Loucy (cell line): ENCODE data around the gene ADAR.

Experiments used
- H2AFZ ChIP-seq: fragments of 200-600 bp; sonication (generic); 2 replicates; pipeline ENCODE4 v1.6.0; 2016; ENCODE audit warnings: antibody characterized with exemption, mild to moderate bottlenecking, low read length, moderate library complexity
- H3F3A ChIP-seq: fragments of 200-600 bp; 2 replicates; pipeline ENCODE4 v1.6.0; 2016; ENCODE audit warnings: antibody characterized with exemption, low read depth, mild to moderate bottlenecking
- H3K27me3 ChIP-seq: fragments of 200-600 bp; sonication (generic); 2 replicates; pipeline ENCODE4 v1.6.1; 2014; ENCODE audit warnings: low read length, mild to moderate bottlenecking; ENCODE audit not compliant: insufficient read depth, poor library complexity, severe bottlenecking
- H3K36me3 ChIP-seq: fragments of 200-600 bp; sonication (generic); 2 replicates; pipeline ENCODE4 v1.6.1; 2016; ENCODE audit warnings: low read length; ENCODE audit not compliant: insufficient read depth
- H3K4me1 ChIP-seq: fragments of 200-600 bp; sonication (generic); 2 replicates; pipeline ENCODE4 v1.5.1; 2014; ENCODE audit warnings: low read length, mild to moderate bottlenecking; ENCODE audit not compliant: insufficient read depth, poor library complexity, severe bottlenecking
- H3K4me2 ChIP-seq: fragments of 200-600 bp; sonication (generic); 2 replicates; pipeline ENCODE4 v1.6.0; 2014; ENCODE audit warnings: antibody characterized with exemption, low read length, low read depth, mild to moderate bottlenecking; ENCODE audit not compliant: poor library complexity, severe bottlenecking
- H3K4me3 ChIP-seq: fragments of 200-600 bp; sonication (generic); 2 replicates; pipeline ENCODE4 v1.5.1; 2014; ENCODE audit warnings: low read length, mild to moderate bottlenecking, mixed read lengths; ENCODE audit not compliant: poor library complexity, severe bottlenecking
- H3K79me2 ChIP-seq: fragments of 200-600 bp; sonication (generic); 2 replicates; pipeline ENCODE4 v1.6.1; 2014; ENCODE audit warnings: low read length; ENCODE audit not compliant: insufficient read depth
- H3K9ac ChIP-seq: fragments of 200-600 bp; sonication (generic); 2 replicates; pipeline ENCODE4 v1.6.0; 2014; ENCODE audit warnings: mild to moderate bottlenecking, low read depth, low read length, moderate library complexity; ENCODE audit not compliant: poor library complexity, severe bottlenecking
- H3K9me2 ChIP-seq: fragments of 200-600 bp; sonication (generic); replicated peaks from 2 replicates; pipeline ENCODE4 v1.6.1; 2016; ENCODE audit warnings: low read depth, low read length, mixed read lengths
- H3K9me3 ChIP-seq: fragments of 200-600 bp; sonication (generic); 2 replicates; pipeline ENCODE4 v1.6.1; 2014; ENCODE audit warnings: mild to moderate bottlenecking, antibody characterized with exemption, low read length, low read depth; ENCODE audit not compliant: insufficient read depth
- H4K20me1 ChIP-seq: fragments of 200-600 bp; sonication (generic); 2 replicates; pipeline ENCODE4 v1.6.0; 2014; ENCODE audit warnings: antibody characterized with exemption, low read length, mild to moderate bottlenecking; ENCODE audit not compliant: insufficient read depth, poor library complexity, severe bottlenecking
- CTCF ChIP-seq: fragments of 200-600 bp; sonication (generic); conservative IDR thresholded peaks from 2 replicates; pipeline ENCODE4 v1.5.1; 2014; ENCODE audit warnings: mild to moderate bottlenecking, antibody characterized with exemption, low read length
- EZH2phosphoT487 ChIP-seq: fragments of 200-600 bp; IDR thresholded peaks from 2 replicates; pipeline ENCODE4 v1.6.1; 2018; ENCODE audit warnings: antibody characterized with exemption, mild to moderate bottlenecking, moderate library complexity, borderline replicate concordance

ADAR gene

GRCh38 chr1:154629675-154630073, 21.7 kb upstream of the ADAR start:
- peak overlapping the region; percentile 99 for H3K4me2 ChIP-seq
- H2AFZ ChIP-seq: no peak overlapping the region
- no peaks in the 10 kb centered on the region for H3K9me3 ChIP-seq

DNA sequence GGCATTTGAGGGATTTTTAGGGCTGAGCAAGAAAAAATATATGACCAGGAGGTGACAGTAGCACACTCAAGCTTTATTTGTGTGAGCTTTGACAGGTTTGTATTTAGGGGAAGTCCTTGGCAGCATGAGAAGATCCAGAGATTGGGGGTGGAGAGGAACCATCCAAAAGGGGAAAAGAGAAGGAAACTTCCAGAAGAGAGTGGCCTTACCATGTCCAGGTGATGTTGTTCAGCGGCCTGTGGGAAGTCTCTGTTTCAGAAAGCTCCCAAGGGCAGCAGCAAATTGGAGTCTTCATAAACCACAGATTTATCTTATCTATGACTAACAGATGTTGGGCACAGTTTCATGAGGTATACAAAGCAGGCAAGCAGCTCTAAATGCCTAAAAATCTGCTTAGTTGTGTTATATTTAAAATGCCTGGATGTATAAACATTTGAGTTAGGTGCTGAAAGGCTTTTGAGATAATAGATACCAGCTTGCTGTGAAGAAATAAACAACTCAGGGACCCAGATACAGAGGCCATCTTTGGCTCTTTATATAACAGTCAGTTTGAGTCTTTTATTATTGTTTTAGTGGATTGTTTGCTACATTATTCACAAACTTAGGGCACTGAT, 21.2 kb upstream of the ADAR start:
- Histone ChIP-seq H3K9ac (no peak overlapping the region), H3K27me3 (no peaks in the 10 kb centered on the region), H3K4me1 (peaks cover 30% of the 10 kb centered on the region), H3K9me3 (no peaks in the 10 kb centered on the region), H3K4me3 (peak overlapping the region; percentile 92), H3K36me3 (no peaks in the 10 kb centered on the region), H3F3A (peaks cover 12% of the 10 kb centered on the region; the same call in 1 of the 2 replicates), H3K4me2 (peak overlapping the region; percentile 99), H4K20me1 (peaks cover 23% of the 10 kb centered on the region), H3K79me2 (peaks cover 36% of the 10 kb centered on the region), H3K9me2 (no peaks in the 10 kb centered on the region), H2AFZ (no peak overlapping the region)
- TF ChIP-seq CTCF: 0 out of 2 replicates have a peak, but pooled peaks have one; percentile 7
- TF ChIP-seq EZH2phosphoT487: no peak

More at GRCh38 chr1:154629675-154630073, 21.7 kb upstream of the ADAR start:
- Histone ChIP-seq H3K36me3 (no peaks in the 10 kb centered on the region), H3K4me3 (no peak overlapping the region), H3K79me2 (peaks cover 31% of the 10 kb centered on the region), H3K9ac (no peak overlapping the region), H4K20me1 (peaks cover 18% of the 10 kb centered on the region), H3F3A (peaks cover 12% of the 10 kb centered on the region; the same call in 1 of the 2 replicates), H3K4me1 (peaks cover 30% of the 10 kb centered on the region), H3K27me3 (no peaks in the 10 kb centered on the region), H3K9me2 (no peaks in the 10 kb centered on the region)
- TF ChIP-seq CTCF: no peak
- no peak for TF ChIP-seq EZH2phosphoT487

DNA sequence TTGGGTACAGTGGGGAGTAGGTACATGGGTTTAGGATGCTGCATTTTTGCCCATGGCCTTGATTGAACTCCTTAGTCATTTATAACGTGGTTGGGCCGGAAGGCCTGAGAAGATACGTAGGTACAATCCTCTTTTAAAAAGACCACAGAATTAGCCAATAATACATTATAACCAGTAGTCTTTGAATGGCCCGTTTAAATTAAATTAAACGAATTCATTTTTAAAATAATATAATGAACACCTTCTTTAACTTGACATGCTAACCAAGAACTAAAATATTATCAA, 20.1 kb upstream of the ADAR start:
- TF ChIP-seq EZH2phosphoT487 (no peak), CTCF (no peak)
- Histone ChIP-seq H3K9ac (peak overlapping the region; percentile 86), H2AFZ (peak overlapping the region; percentile 98), H3K36me3 (no peaks in the 10 kb centered on the region), H3K4me3 (peak overlapping the region; percentile 92), H3K4me1 (peaks cover 34% of the 10 kb centered on the region), H3K9me2 (no peaks in the 10 kb centered on the region), H3K79me2 (peaks cover 47% of the 10 kb centered on the region), H3K27me3 (no peaks in the 10 kb centered on the region), H4K20me1 (peaks cover 30% of the 10 kb centered on the region), H3K4me2 (peak overlapping the region; percentile 99), H3F3A (peaks cover 12% of the 10 kb centered on the region; the same call in 1 of the 2 replicates), H3K9me3 (no peaks in the 10 kb centered on the region)
